ENCODE measurements around the gene RAB7A. TPM values are rescaled to one million over a fixed set of nuclear protein-coding genes. Genes with fewer than 3 reads are reported as not detected.

RAB7A gene
- total RNA-seq, 2 experiments from 2014 or later: 304 to 322 TPM

GRCh38 chr3:128753715-128754114 lies 27.7 kb downstream of the RAB7A start:
- Mint-ChIP-seq H3K27ac (peak overlapping the region; percentile 54), H3K4me1 (ENCODE audit: low read depth) (peaks cover 59% of the 10 kb centered on the region), H3K4me3 (no peak overlapping the region), H3K9me3 (peaks cover 3% of the 10 kb centered on the region), H3K27me3 (no peaks in the 10 kb centered on the region), H3K36me3 (ENCODE audit: low read depth) (peaks cover 53% of the 10 kb centered on the region)
- CTCF ChIA-PET: interaction anchor here (0.7 to 1.2 kb wide), 2 partner anchors 41 to 92 kb away, joined by 3 to 5 read pairs; no protein-coding TSS in a partner anchor
- DNase-seq (no peak), ATAC-seq (no peak)
- TF ChIP-seq CTCF (IDR thresholded peaks at IDR 0.05): no peak
- intact Hi-C loops (cut with micrococcal nuclease): no loop called here
- POLR2A ChIA-PET: interaction anchor here (0.6 to 1.2 kb wide), 3 partner anchors 16 to 114 kb away, joined by 3 read pairs; no protein-coding TSS in a partner anchor

- H3K36me3 Mint-ChIP-seq (ENCODE audit: low read depth): peaks cover 43% of the 10 kb centered on the region
- DNase-seq: no peak
- no peak overlapping the region for H3K4me3 Mint-ChIP-seq
- peaks cover 3% of the 10 kb centered on the region for H3K9me3 Mint-ChIP-seq
- H3K27ac Mint-ChIP-seq: peak overlapping the region; percentile 14
- TF ChIP-seq CTCF (IDR thresholded peaks at IDR 0.05): no peak
- CTCF ChIA-PET: interaction anchor here (1.4 to 2.7 kb wide), 5 partner anchors 8 to 80 kb away, joined by 5 to 12 read pairs (median 12); no protein-coding TSS in a partner anchor
- peaks cover 66% of the 10 kb centered on the region for H3K4me1 Mint-ChIP-seq (ENCODE audit: low read depth)
- ATAC-seq: no peak
- POLR2A ChIA-PET: interaction anchor here (2.4 kb wide), 1 partner anchor 21 kb away, joined by 7 read pairs; no protein-coding TSS in a partner anchor
- intact Hi-C loops (cut with micrococcal nuclease): no loop called here
- H3K27me3 Mint-ChIP-seq: no peaks in the 10 kb centered on the region
Observed at GRCh38 chr3:128760042-128760441, 34.1 kb downstream of the RAB7A start.

- POLR2A ChIA-PET: interaction anchor here (2.4 kb wide), 1 partner anchor 22 kb away, joined by 7 read pairs; no protein-coding TSS in a partner anchor
- DNase-seq (no peak), ATAC-seq (no peak)
Observed at GRCh38 chr3:128760881-128761280, 34.9 kb downstream of the RAB7A start.

GRCh38 chr3:128761392-128761791 lies 35.4 kb downstream of the RAB7A start:
- Mint-ChIP-seq H3K4me3 (no peak overlapping the region), H3K9me3 (peaks cover 3% of the 10 kb centered on the region), H3K27me3 (no peaks in the 10 kb centered on the region), H3K4me1 (ENCODE audit: low read depth) (peaks cover 75% of the 10 kb centered on the region), H3K36me3 (ENCODE audit: low read depth) (peaks cover 47% of the 10 kb centered on the region), H3K27ac (no peak overlapping the region)
- ATAC-seq: no peak
- no peak for DNase-seq
- TF ChIP-seq CTCF (IDR thresholded peaks at IDR 0.05): no peak
- POLR2A ChIA-PET: interaction anchor here (2.4 kb wide), 1 partner anchor 22 kb away, joined by 7 read pairs; no protein-coding TSS in a partner anchor
- CTCF ChIA-PET: interaction anchor here (0.8 to 1.2 kb wide), 2 partner anchors 20 to 36 kb away, joined by 3 to 4 read pairs; no protein-coding TSS in a partner anchor
- intact Hi-C loops (cut with micrococcal nuclease): no loop called here

More at GRCh38 chr3:128760881-128761280, 34.9 kb downstream of the RAB7A start:
- Mint-ChIP-seq H3K4me3 (no peak overlapping the region), H3K4me1 (ENCODE audit: low read depth) (peaks cover 69% of the 10 kb centered on the region), H3K9me3 (peaks cover 3% of the 10 kb centered on the region), H3K27me3 (no peaks in the 10 kb centered on the region), H3K36me3 (ENCODE audit: low read depth) (peaks cover 44% of the 10 kb centered on the region), H3K27ac (no peak overlapping the region)
- CTCF ChIA-PET: interaction anchor here (0.8 to 2.7 kb wide), 3 partner anchors 21 to 36 kb away, joined by 3 to 12 read pairs (median 4); no protein-coding TSS in a partner anchor
- intact Hi-C loops (cut with micrococcal nuclease): no loop called here
- TF ChIP-seq CTCF (IDR thresholded peaks at IDR 0.05): no peak

GRCh38 chr3:128763967-128764366 lies 38.0 kb downstream of the RAB7A start:
- ChIA-PET CTCF (interaction anchor here (0.6 to 1.4 kb wide), 4 partner anchors 20 to 83 kb away, joined by 3 to 4 read pairs (median 3); no protein-coding TSS in a partner anchor), POLR2A (interaction anchor here (2.2 kb wide), 1 partner anchor 15 kb away, joined by 5 read pairs; no protein-coding TSS in a partner anchor)
- H3K27ac Mint-ChIP-seq: peak overlapping the region; percentile 21
- no peak overlapping the region for H3K4me3 Mint-ChIP-seq
- H3K4me1 Mint-ChIP-seq (ENCODE audit: low read depth): peaks cover 87% of the 10 kb centered on the region
- intact Hi-C loops (cut with micrococcal nuclease): no loop called here
- TF ChIP-seq CTCF (IDR thresholded peaks at IDR 0.05): no peak
- no peaks in the 10 kb centered on the region for H3K27me3 Mint-ChIP-seq
- peaks cover 45% of the 10 kb centered on the region for H3K36me3 Mint-ChIP-seq (ENCODE audit: low read depth)
- H3K9me3 Mint-ChIP-seq: no peaks in the 10 kb centered on the region
- DNase-seq: peak; percentile 65
- ATAC-seq: peak; percentile 85

Data from activated CD8-positive, alpha-beta T cell treated with anti-CD3 and anti-CD28 coated beads for 36 hours (primary cell).